Nephron (organoid): ENCODE data around the gene ZNF500.

ENCODE experiments used
- H3K27ac Mint-ChIP-seq, 3 experiments: 2 replicates each; pipeline ENCODE4 v1.8.0; 2020; ENCODE audit warnings: mixed read lengths in 3 of 3, mild to moderate bottlenecking in 2 of 3, moderate library complexity in 1 of 3
- H3K27me3 Mint-ChIP-seq: 2 replicates; pipeline ENCODE4 v1.8.0; 2021; ENCODE audit warnings: low read depth, mild to moderate bottlenecking, moderate library complexity, mixed read lengths
- H3K36me3 Mint-ChIP-seq: 2 replicates; pipeline ENCODE4 v1.8.0; 2020; ENCODE audit warnings: low read depth, mixed read lengths
- H3K4me1 Mint-ChIP-seq: 2 replicates; pipeline ENCODE4 v1.8.0; 2020; ENCODE audit warnings: mixed read lengths
- H3K4me3 Mint-ChIP-seq, 3 experiments: 2 replicates each; pipeline ENCODE4 v1.8.0; 2020; ENCODE audit warnings: mild to moderate bottlenecking in 3 of 3, mixed read lengths in 3 of 3, moderate library complexity in 2 of 3
- H3K9me3 Mint-ChIP-seq: 2 replicates; pipeline ENCODE4 v1.8.0; 2020; ENCODE audit warnings: mixed read lengths
- CTCF ChIP-seq, 3 experiments: fragments of 200-600 bp; sonication (generic); IDR thresholded peaks; one replicate each; pipeline ENCODE4 v1.5.0; 2021; ENCODE audit warnings: antibody characterized with exemption in 3 of 3; ENCODE audit not compliant: unreplicated experiment in 3 of 3

The ZNF500 gene

GRCh38 chr16:4771646-4772045 is 4.7 kb upstream of the ZNF500 start:
- TF ChIP-seq CTCF (IDR thresholded peaks at IDR 0.05; ENCODE audit: unreplicated experiment in 3 of 3): no peak
- no peak overlapping the region for H3K27ac Mint-ChIP-seq
- peaks cover 4% of the 10 kb centered on the region for H3K27me3 Mint-ChIP-seq
- no peak overlapping the region for H3K4me3 Mint-ChIP-seq
- no peaks in the 10 kb centered on the region for H3K9me3 Mint-ChIP-seq
- H3K4me1 Mint-ChIP-seq: peaks cover 12% of the 10 kb centered on the region
- H3K36me3 Mint-ChIP-seq: no peaks in the 10 kb centered on the region

GRCh38 chr16:4769306-4769638 is 2.3 kb upstream of the ZNF500 start:
- Mint-ChIP-seq H3K4me1 (peaks cover 19% of the 10 kb centered on the region), H3K36me3 (no peaks in the 10 kb centered on the region)
- TF ChIP-seq CTCF (IDR thresholded peaks at IDR 0.05; ENCODE audit: unreplicated experiment in 3 of 3): no peak

GRCh38 chr16:4768549-4769305 is 1.8 kb upstream of the ZNF500 start:
- Mint-ChIP-seq H3K36me3 (peaks cover 1% of the 10 kb centered on the region), H3K4me3 (peak overlapping the region; percentile 89 to 91 (median 89)), H3K9me3 (no peaks in the 10 kb centered on the region), H3K27ac (peak overlapping the region; percentile 73 to 91 (median 87)), H3K27me3 (peaks cover under 1% of the 10 kb centered on the region), H3K4me1 (peaks cover 19% of the 10 kb centered on the region)
- TF ChIP-seq CTCF (IDR thresholded peaks at IDR 0.05; ENCODE audit: unreplicated experiment in 3 of 3): no peak

More at GRCh38 chr16:4769306-4769638, 2.3 kb upstream of the ZNF500 start:
- H3K27ac Mint-ChIP-seq: peak overlapping the region in 2 of 3 experiments; percentile 28 to 91
- no peaks in the 10 kb centered on the region for H3K9me3 Mint-ChIP-seq
- peaks cover 4% of the 10 kb centered on the region for H3K27me3 Mint-ChIP-seq
- peak overlapping the region; percentile 89 to 91 (median 89) for H3K4me3 Mint-ChIP-seq

GRCh38 chr16:4767872-4768548 is 1.0 kb upstream of the ZNF500 start:
- peak overlapping the region; percentile 73 to 91 (median 87) for H3K27ac Mint-ChIP-seq

GRCh38 chr16:4765511-4766474 is 1.2 kb downstream of the ZNF500 start:
- Mint-ChIP-seq H3K27ac (peak overlapping the region in 2 of 3 experiments; percentile 70 to 77), H3K36me3 (peaks cover 20% of the 10 kb centered on the region), H3K4me1 (peaks cover 19% of the 10 kb centered on the region), H3K9me3 (no peaks in the 10 kb centered on the region), H3K4me3 (peak overlapping the region; percentile 86 to 91 (median 87)), H3K27me3 (no peaks in the 10 kb centered on the region)
- TF ChIP-seq CTCF (IDR thresholded peaks at IDR 0.05; ENCODE audit: unreplicated experiment in 3 of 3): no peak

More at GRCh38 chr16:4767872-4768548, 1.0 kb upstream of the ZNF500 start:
- H3K9me3 Mint-ChIP-seq: no peaks in the 10 kb centered on the region
- peaks cover 19% of the 10 kb centered on the region for H3K4me1 Mint-ChIP-seq
- H3K27me3 Mint-ChIP-seq: no peaks in the 10 kb centered on the region
- H3K36me3 Mint-ChIP-seq: peaks cover 6% of the 10 kb centered on the region
- TF ChIP-seq CTCF (IDR thresholded peaks at IDR 0.05; ENCODE audit: unreplicated experiment in 3 of 3): no peak
- H3K4me3 Mint-ChIP-seq: peak overlapping the region; percentile 89 to 91 (median 89)
